GM19372 (cell line): ENCODE measurements around the gene ATOH8.
"Not testable (repeated sequence)": the region's sequence is repeated elsewhere in the genome, so short reads cannot be mapped to it uniquely, and the experiment has no call there.

Experiments used
- ATAC-seq: cut with Tn5 transposase; IDR thresholded peaks from one replicate; pipeline ENCODE4 v1.9.1; 2021; ENCODE audit warnings: mild to moderate bottlenecking, low read depth, moderate library complexity; ENCODE audit not compliant: unreplicated experiment

Gene ATOH8

DNA sequence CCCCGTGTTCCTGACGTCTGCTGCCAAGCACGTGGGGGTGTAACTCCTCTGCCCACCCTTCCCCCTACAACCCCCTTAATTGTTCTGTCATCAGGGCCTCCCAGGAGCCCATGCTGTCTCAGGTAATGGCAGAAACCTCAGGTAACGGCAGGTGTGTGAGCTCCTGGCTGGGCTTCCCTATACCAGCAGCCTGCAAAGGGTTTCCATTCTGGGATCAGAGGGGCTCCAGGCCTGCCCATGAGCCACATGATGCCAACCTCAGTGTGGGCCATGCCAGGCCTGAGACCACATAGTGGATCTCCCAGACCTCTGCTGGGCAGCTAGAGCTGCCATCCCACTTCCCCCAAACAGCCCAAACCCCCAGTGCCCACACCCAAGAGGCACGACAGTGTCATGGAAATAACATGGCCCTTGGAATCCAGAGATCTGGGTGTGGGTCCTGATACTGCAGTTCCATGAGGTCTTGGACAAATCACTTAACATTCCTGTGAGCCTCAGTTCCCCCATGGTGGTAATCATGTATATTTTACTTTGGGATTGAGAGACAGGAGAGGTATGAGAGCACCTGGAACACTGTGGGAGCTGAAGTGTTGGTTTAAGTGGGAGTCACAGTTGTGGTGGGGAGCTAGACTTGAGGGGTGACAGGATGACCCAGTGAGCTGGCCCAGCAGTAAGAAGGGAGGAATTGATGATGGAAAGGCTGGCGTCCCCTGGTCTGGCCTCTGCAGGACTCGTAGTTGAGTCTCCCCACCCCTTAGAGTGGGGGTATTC, 59.6 kb downstream of the ATOH8 start:
- ATAC-seq = no peak

DNA sequence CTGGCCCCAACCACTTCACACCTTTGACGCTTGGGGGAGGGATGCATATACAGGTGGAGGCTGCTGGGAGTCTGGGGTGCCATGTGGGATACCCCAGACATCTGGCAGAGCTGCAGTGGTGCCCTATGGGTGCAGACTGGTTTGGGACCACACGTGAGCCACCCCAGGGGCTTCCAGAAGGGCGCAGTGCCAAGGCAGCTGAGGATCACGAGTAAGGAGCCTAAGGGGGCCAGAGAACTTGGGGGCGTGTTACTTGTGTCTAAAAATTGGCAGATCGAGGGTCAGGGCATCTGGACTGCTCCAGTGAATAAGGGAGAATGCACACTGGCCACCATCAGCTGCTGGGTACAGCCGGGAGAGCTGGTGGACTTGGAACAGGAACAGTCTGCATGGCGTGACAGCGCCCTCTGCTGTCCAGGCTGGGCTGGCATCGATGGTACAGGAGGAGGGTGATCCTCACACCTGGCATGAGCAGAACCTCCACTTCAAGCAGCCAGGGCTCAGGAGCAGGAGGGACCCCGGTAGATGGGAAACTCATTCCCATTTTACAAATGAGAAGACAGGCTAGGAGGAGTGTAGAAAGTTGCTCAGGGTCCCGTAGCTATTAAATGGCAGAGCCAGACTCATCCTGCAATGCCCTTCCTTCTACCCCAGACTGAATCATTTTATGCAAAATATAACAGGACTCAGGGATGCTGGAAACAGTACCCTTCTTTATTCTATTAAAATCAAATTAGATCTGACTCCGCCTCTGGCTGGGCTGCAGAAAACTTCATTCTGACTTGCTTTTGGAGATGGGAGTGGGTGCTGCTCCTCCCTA, 60.4 kb downstream of the ATOH8 start:
- no peak for ATAC-seq

DNA sequence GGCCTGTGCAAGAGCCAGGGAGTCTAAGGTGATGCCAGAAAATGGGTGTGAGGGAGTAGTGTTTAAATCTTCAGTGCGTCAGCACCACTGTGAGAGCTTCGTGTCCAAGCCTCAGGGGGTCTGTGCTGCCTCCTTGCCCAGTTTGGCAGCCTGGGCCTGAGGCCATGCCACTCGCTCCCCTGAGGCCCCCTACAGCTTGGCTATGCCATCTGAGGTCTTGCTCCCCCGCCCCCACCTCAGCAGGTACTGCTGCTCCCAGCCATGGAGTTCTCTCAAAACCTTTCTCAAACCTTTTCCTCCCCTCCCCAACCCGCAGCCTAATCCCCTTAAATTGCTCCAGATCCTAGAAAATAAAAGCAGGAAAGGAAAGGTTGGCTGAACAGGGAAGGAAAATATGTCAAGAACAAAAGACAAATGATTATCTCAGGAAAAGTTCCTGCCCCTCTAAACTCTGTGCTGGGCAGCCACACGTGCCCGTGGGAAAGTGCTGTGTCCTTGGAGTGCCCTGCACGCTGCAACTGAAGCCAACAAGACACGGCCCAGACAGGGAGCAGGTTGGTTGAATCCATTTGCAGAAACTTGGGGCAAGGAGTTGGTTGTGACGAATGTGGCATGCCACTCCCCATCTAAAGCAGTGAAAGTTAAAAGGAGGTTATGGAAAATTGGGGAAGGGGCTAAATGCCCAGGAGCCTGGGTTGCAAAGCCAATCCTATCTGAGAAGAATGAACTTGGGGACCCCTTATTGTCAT, 61.2 kb downstream of the ATOH8 start:
- ATAC-seq = no peak

DNA sequence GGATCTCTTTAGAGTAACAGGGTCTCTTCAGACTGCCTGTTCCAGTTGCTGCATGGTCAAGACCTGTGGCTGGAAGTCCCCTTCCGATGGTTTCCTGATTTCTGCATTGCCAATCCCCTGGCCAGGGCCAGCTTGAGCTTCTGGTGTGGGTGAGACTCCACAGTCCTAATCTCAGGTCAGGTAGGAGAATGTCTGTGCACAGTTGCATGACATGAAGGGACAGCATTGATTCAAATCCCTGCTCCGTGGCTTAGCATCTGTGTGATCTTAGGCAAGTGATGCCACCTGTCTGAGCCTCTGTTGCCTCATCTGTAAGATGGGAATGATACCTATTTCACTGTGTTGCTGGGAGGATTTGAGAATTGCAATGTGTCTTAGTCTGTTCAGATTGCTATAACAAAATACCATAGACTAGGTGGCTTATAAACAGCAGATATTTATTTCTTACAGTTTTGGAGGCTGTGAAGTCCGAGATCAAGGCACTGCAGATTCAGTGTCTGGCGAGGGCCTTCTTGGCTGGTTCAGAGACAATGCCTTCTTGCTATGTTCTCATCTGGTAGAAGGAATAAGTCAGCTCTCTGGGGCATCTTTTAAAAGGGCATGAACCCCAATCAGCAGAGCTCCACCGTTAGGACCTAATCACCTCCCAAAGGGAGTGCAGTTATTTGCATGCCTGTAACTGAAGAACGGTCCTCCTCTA, 66.2 kb downstream of the ATOH8 start:
- no peak for ATAC-seq

DNA sequence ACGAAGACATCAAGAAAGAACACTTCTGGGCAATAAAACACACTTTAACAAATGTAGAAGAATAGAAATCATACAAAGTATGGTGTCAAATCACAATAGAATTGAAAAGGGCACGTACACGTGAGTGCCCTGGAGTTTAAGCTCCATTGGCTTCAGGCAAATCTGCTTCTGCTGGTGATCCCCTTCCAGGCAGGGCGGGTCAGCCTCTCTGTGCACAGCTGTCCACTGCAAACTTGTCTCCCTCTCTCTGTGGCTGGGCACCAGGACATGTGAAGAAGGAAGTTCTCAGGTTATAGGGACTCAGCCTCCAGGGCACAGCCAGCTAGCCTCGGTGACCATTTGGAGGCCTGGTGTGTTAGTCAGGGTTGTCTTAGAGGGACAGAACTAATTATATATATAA, 69.0 kb downstream of the ATOH8 start:
- no peak for ATAC-seq

DNA sequence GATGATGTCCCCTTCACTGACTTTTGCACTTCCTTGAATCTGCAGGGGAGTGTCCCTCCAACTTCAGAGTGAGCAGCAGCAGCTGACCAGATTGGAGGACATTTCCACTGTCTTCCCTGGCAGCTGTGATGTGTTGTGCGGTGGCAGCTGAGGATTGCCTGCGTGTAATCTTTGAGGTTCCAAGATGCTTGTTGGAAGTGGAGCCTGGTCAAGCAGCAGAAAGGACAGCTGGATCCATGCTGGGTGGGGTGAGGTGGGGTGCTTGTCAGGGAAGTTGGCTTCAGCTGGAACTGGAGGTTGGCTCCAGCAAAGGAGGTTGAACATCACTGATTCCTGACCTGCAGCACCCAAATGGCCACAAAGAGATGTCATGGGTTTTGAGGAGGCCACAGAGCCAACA, 70.2 kb downstream of the ATOH8 start:
- ATAC-seq = no peak

DNA sequence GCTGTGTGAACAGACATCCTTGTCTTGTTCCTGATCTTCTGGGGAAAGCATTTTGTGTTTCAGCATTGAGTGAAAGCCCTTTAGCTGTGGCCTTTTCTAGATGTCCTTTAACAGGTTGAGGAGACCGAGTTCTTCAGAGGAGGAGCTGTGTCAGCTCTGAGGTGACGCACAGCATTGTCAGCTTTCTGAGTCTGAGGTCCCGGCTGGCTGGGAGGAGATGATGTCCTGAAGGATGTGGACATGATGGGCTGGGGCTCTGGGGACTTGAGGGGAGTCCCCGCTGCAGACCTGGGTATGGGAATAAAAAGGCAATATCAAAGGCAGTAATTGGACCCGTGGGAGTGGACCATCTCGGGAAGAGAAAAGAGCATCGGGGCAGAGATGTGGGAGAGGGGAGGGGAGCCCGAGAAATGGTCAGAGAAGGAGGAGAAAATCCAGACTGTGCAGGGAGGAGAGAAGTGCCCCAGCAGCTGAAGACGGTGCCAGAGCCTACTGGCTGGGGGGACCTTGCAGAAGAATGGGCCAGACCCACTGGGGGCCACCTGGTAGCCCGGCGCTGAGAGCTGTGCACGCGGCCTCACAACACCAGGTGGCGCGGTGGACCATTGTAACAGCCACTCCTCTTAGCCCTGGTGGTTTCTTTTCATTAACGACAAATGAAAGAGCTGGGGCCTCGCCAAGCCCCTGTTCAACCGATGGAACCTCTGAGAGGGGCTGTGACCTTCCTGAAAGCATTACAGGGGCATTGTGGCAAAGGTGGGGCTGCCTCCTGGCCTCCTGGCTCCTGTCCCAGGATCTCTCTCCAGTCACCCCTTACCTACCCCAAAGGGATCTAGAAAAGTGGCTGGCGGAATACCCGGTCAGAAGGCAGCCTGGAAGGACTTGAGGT, 73.4 kb downstream of the ATOH8 start:
- ATAC-seq = no peak

DNA sequence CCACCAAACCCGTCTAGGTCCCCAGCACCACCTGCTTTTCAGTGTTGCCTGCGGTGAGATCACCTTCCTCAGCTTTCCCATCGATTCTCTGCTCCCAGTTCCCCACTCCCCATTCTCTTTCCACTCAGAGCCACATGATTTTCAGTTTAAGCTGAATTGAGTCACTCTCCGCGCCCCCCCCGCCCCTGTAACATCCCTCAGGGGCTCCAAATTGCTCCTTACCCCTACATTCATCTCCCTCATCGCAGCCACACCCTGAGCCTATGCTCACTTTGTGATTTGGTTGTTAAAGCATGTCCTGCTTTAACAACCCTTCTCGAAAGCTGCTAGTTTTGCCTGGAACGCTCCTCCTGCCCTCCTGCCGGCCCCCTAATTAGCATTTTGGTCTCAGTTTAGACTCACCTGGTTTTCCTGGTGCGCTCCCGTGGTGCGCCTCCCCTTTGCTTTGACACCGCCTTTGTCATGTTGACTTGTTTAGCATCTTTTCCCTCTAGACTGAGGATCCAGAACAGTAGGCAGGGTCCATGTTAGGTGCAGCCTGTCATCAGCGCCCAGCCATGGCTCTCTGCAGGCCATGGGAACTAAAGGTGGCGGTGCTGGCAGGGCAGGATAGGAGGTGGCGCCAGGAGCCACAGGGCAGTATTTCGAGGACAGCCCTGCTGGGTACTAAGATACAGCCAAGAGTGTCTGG, 74.2 kb downstream of the ATOH8 start:
- no peak for ATAC-seq

DNA sequence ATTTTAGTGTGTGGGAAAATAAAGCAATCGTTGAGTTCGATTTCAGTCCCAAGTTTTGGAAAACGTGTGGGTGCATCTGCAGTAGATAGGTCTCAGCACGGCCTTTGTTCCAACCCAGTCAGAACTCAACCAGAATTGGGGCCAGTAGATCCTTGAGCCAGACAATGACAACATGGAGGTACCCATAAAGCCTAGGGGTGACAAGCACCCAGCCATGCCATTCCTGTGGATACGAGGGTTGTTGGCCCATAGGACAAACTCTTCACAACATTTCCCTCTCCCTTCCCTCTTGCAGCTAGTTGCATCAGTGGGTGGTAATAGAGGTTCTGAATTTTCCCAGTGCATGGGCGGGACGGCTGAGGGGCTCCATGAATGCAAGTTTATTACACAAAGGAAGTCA, 74.9 kb downstream of the ATOH8 start:
- ATAC-seq = no peak

DNA sequence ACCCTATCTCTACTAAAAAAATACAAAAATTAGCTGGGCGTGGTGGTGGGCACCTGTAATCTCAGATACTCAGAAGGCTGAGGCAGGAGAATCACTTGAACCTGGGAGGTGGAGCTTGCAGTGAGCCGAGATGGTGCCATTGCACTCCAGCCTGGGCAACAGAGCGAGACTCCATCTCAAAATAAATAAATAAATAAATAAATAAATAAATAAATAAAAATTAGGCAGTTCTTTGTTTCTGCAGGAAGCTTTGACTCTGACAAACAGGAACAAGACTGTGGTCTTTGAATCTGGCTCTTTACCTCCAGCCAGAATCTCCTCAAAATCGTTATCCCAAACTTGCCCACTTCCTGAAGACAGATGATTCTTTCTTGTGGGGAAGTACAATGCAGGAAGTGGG, 75.6 kb downstream of the ATOH8 start:
- not testable (repeated sequence) for ATAC-seq

DNA sequence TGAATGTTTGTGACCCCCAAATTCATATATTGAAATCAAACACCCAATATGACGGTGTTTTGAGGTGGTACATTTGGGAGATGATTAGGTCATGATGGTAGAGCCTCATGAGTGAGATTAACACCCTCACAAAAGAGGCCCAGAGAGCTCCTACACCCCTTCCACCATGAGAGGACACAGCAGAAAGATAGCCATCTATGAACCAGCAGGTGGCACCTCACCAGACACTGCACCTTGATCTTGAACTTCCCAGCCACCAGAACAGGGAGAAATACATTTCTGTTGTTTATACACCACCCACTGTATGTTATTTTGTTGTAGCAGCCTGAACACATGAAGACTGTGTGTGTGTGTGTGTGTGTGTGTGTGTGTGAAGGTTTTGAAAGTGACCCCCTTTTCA, 76.9 kb downstream of the ATOH8 start:
- no peak for ATAC-seq

DNA sequence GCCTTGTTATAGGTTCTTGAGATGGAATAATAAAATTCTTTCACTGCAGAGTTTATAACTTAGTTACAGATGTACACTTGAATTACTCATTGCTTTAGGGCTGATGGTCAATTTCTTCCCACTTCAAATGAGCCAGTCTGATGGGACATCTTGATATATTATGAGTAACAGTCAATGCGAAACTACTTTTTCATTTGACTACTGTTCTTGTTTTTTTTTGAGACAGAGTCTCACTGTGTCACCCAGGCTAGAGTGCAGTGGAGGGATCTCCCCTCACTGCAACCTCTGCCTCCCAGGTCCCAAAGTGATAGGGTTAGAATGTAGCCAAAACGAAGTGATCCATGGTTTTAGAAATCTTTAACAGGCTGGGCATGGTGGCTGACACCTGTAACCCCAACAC, 77.9 kb downstream of the ATOH8 start:
- ATAC-seq = no peak

DNA sequence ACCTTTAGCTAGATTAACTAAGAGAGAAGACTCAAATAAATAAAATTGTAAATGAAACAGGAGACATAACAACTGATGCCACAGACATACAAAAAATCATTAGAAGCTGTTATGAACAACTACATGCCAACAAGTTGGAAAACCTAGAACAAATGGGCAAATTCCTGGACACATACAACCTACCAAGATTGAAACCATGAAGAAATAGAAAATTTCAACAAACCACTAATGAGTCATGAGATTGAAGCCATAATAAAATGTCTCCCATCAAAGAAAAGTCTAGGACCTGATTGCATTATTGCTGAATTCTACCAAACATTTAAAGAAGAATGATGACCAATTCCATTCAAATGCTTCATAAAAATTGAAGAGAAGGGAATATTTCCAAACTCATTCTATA, 80.7 kb downstream of the ATOH8 start:
- ATAC-seq = no peak
